ENCODE data around the gene PNN. TPM values are rescaled to one million over a fixed set of nuclear protein-coding genes. Genes with fewer than 3 reads are reported as not detected.

The PNN gene
- total and polyA plus RNA-seq, 2 donors (not counting 3 experiments of a cell fraction or from before 2014, with no cell fraction given), result 27.3 to 79.4 TPM

DNA sequence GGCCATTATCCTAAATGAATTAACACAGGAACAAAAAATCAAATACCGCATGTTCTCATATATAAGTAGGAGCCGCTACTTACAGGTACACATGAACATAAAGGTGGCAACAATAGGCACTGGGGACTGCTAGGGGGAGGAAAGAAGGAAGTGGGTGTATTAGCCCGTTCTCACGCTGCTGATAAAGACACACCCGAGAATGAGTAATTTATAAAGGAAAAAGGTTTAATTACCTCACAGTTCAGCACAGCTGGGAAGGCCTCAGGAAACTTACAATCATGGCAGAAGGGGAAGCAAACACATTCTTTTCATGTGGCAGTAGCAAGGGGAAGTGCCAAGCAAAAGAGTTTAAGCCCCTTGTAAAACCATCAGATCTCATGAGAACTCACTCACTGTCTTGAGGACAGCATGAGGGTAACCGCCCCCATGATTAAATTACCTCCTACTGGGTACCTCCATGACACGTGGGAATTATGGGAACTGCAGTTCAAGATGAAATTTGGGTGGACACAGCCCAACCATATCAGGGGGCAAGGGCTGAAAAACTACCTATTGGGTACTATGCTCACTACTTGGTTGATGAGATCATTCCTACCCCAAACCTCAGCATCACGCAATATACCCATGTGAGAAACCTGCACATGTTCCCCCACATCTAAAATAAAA lies 42.3 kb downstream of the PNN start:
- intact Hi-C loops (cut with micrococcal nuclease), result loop anchor here (5.0 kb wide), 1 partner anchor 50 kb away; no protein-coding TSS in a partner anchor
- ChIA-PET CTCF (interaction anchor here (1.2 kb wide), 1 partner anchor 47 kb away, joined by 3 read pairs; the partner anchor contains the start of gene TRAPPC6B), POLR2A (no interaction called here)
- no TSS peak for BruUV-seq (replicated peaks)
- dilution Hi-C loops (cut with MboI; ENCODE audit: extremely low pct_ligation_motif_present, low sequenced_read_pairs), result no loop called here
- Histone ChIP-seq H3K4me2 (ENCODE audit: insufficient read depth, low read length) (no peak overlapping the region), H3K9me3 (replicated peaks; ENCODE audit: control insufficient read depth, insufficient read depth, low read length) (no peaks in the 10 kb centered on the region), H3K4me1 (ENCODE audit: control insufficient read depth, extremely low read depth, insufficient read depth, low read length) (peaks cover 23% of the 10 kb centered on the region), H3K27me3 (ENCODE audit: control insufficient read depth in 2 of 2, insufficient read depth in 2 of 2, low read length in 2 of 2) (no peaks in the 10 kb centered on the region), H4K20me1 (replicated peaks; ENCODE audit: control insufficient read depth, extremely low read depth, insufficient read depth, low read length) (no peaks in the 10 kb centered on the region), H3K27ac (ENCODE audit: insufficient read depth, low read depth, low read length) (peak overlapping the region; percentile 26), H2AFZ (ENCODE audit: low read depth, low read length) (peak overlapping the region; percentile 51), H3K9me1 (replicated peaks; ENCODE audit: control insufficient read depth, extremely low read depth, insufficient read depth, low read length) (no peaks in the 10 kb centered on the region), H3K36me3 (ENCODE audit: control insufficient read depth in 2 of 2, extremely low read depth in 1 of 2, insufficient read depth in 2 of 2, low read length in 2 of 2) (no peaks in the 10 kb centered on the region), H3K4me3 (replicated peaks in 1 of 3; ENCODE audit: insufficient read depth in 1 of 3, low read depth in 1 of 3, low read length in 3 of 3) (no peak overlapping the region), H3K79me2 (ENCODE audit: control insufficient read depth, insufficient read depth, low read length) (no peaks in the 10 kb centered on the region), H3K9ac (replicated peaks; ENCODE audit: extremely low read depth, insufficient read depth, low read length) (no peak overlapping the region)
- no peak for FAIRE-seq
- no peak for DNase-seq (ENCODE audit: low read depth, low spot score)
- TF ChIP-seq GATA2 (IDR thresholded peaks at IDR 0.05; ENCODE audit: insufficient read depth, insufficient read length, low read depth, low read length) (no peak), POLR2A (IDR thresholded peaks at IDR 0.05; ENCODE audit: low read depth, low read length) (no peak), FOS (IDR thresholded peaks at IDR 0.05; ENCODE audit: borderline replicate concordance, insufficient read depth, low read length) (no peak), EZH2 (IDR thresholded peaks at IDR 0.05; ENCODE audit: borderline replicate concordance, low read depth, low read length, severe bottlenecking) (no peak), JUN (IDR thresholded peaks at IDR 0.05; ENCODE audit: borderline replicate concordance, insufficient read depth, insufficient read length, low read depth) (no peak), POLR2AphosphoS5 (IDR thresholded peaks at IDR 0.05; ENCODE audit: insufficient read depth, low read depth, low read length) (no peak), MYC (IDR thresholded peaks at IDR 0.05; ENCODE audit: low read depth, low read length) (no peak)
- TF ChIP-seq, protein P1, sequence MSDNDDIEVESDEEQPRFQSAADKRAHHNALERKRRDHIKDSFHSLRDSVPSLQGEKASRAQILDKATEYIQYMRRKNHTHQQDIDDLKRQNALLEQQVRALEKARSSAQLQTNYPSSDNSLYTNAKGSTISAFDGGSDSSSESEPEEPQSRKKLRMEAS (IDR thresholded peaks at IDR 0.05; ENCODE audit: insufficient read depth, insufficient read length), result no peak
- TF ChIP-seq, protein P2, sequence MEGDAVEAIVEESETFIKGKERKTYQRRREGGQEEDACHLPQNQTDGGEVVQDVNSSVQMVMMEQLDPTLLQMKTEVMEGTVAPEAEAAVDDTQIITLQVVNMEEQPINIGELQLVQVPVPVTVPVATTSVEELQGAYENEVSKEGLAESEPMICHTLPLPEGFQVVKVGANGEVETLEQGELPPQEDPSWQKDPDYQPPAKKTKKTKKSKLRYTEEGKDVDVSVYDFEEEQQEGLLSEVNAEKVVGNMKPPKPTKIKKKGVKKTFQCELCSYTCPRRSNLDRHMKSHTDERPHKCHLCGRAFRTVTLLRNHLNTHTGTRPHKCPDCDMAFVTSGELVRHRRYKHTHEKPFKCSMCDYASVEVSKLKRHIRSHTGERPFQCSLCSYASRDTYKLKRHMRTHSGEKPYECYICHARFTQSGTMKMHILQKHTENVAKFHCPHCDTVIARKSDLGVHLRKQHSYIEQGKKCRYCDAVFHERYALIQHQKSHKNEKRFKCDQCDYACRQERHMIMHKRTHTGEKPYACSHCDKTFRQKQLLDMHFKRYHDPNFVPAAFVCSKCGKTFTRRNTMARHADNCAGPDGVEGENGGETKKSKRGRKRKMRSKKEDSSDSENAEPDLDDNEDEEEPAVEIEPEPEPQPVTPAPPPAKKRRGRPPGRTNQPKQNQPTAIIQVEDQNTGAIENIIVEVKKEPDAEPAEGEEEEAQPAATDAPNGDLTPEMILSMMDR (IDR thresholded peaks at IDR 0.05; ENCODE audit: extremely low read depth in 1 of 2, insufficient read depth in 1 of 2, low read depth in 1 of 2, low read length in 2 of 2), result no peak
